Measurements from ENCODE around the gene ZNF672.

- no peak for TF ChIP-seq HNF4A (conservative IDR thresholded peaks at IDR 0.05)
- TF ChIP-seq, protein P1, sequence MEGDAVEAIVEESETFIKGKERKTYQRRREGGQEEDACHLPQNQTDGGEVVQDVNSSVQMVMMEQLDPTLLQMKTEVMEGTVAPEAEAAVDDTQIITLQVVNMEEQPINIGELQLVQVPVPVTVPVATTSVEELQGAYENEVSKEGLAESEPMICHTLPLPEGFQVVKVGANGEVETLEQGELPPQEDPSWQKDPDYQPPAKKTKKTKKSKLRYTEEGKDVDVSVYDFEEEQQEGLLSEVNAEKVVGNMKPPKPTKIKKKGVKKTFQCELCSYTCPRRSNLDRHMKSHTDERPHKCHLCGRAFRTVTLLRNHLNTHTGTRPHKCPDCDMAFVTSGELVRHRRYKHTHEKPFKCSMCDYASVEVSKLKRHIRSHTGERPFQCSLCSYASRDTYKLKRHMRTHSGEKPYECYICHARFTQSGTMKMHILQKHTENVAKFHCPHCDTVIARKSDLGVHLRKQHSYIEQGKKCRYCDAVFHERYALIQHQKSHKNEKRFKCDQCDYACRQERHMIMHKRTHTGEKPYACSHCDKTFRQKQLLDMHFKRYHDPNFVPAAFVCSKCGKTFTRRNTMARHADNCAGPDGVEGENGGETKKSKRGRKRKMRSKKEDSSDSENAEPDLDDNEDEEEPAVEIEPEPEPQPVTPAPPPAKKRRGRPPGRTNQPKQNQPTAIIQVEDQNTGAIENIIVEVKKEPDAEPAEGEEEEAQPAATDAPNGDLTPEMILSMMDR (IDR thresholded peaks at IDR 0.05; ENCODE audit: low read depth, low read length, missing input control) = no peak
- TF ChIP-seq EGR1 (IDR thresholded peaks at IDR 0.05; ENCODE audit: low read depth in 2 of 2) = no peak
- no peak for TF ChIP-seq RAD21 (IDR thresholded peaks at IDR 0.05)
- no peak for TF ChIP-seq MAX (IDR thresholded peaks at IDR 0.05)
- TF ChIP-seq SP1 (IDR thresholded peaks at IDR 0.05) = no peak
- TF ChIP-seq ATF3 (IDR thresholded peaks at IDR 0.05) = no peak
- no peak for TF ChIP-seq JUND (IDR thresholded peaks at IDR 0.05)
- TF ChIP-seq, protein P2, sequence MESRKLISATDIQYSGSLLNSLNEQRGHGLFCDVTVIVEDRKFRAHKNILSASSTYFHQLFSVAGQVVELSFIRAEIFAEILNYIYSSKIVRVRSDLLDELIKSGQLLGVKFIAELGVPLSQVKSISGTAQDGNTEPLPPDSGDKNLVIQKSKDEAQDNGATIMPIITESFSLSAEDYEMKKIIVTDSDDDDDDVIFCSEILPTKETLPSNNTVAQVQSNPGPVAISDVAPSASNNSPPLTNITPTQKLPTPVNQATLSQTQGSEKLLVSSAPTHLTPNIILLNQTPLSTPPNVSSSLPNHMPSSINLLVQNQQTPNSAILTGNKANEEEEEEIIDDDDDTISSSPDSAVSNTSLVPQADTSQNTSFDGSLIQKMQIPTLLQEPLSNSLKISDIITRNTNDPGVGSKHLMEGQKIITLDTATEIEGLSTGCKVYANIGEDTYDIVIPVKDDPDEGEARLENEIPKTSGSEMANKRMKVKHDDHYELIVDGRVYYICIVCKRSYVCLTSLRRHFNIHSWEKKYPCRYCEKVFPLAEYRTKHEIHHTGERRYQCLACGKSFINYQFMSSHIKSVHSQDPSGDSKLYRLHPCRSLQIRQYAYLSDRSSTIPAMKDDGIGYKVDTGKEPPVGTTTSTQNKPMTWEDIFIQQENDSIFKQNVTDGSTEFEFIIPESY (IDR thresholded peaks at IDR 0.05) = no peak
- no peak for TF ChIP-seq YY1 (IDR thresholded peaks at IDR 0.05)
- TF ChIP-seq REST (IDR thresholded peaks at IDR 0.05) = no peak
- TF ChIP-seq GABPA (IDR thresholded peaks at IDR 0.05 in 1 of 2, conservative IDR thresholded peaks at IDR 0.05 in 1 of 2) = no peak
- TF ChIP-seq TAF1 (conservative IDR thresholded peaks at IDR 0.05) = no peak
Measured at GRCh38 chr1:248816042-248816851, 21.8 kb upstream of the ZNF672 start.

Data from liver (tissue), 3 donors.